Measurements from ENCODE around the gene CSNK1D.

Gene CSNK1D

GRCh38 chr17:82273327-82274133 is at the start of gene CSNK1D:
TSS of gene CSNK1D (minus strand) at chr17:82273700. CDS start at chr17:82273381, 319 bp downstream.
- Histone ChIP-seq H3K27me3 (ENCODE audit: control insufficient read depth, insufficient read depth, low read length) (0 out of 2 replicates have a peak, but pooled peaks cover 3% of the 10 kb centered on the region), H3K4me1 (ENCODE audit: control insufficient read depth, insufficient read depth, low read length) (peaks cover 34% of the 10 kb centered on the region), H3K9ac (ENCODE audit: low read length) (peak within 1 kb of the TSS; percentile 89), H3K27ac (ENCODE audit: low read depth, low read length) (peak within 1 kb of the TSS; percentile 100), H3K36me3 (ENCODE audit: control insufficient read depth, insufficient read depth, low read length) (peaks cover 29% of the 10 kb centered on the region), H3K9me3 (ENCODE audit: control insufficient read depth, insufficient read depth, low read depth, low read length) (no peaks in the 10 kb centered on the region), H3K4me3 (ENCODE audit: low read depth, low read length) (peak within 1 kb of the TSS; percentile 86)

- no peak overlapping the region for H3K4me3 ChIP-seq (ENCODE audit: low read depth, low read length)
- peaks cover 13% of the 10 kb centered on the region for H3K4me1 ChIP-seq (ENCODE audit: control insufficient read depth, insufficient read depth, low read length)
- H3K27ac ChIP-seq (ENCODE audit: low read depth, low read length), result no peak overlapping the region
- no peaks in the 10 kb centered on the region for H3K36me3 ChIP-seq (ENCODE audit: control insufficient read depth, insufficient read depth, low read length)
- no peak overlapping the region for H3K9ac ChIP-seq (ENCODE audit: low read length)
- peaks cover 13% of the 10 kb centered on the region; the same call in 1 of the 2 replicates for H3K9me3 ChIP-seq (ENCODE audit: control insufficient read depth, insufficient read depth, low read depth, low read length)
- H3K27me3 ChIP-seq (ENCODE audit: control insufficient read depth, insufficient read depth, low read length), result peaks cover 20% of the 10 kb centered on the region; the same call in 1 of the 2 replicates
Measured at GRCh38 chr17:82322526-82323453, 49.3 kb upstream of the CSNK1D start.

GRCh38 chr17:82321947-82322466 is 48.5 kb upstream of the CSNK1D start:
- H3K9me3 ChIP-seq (ENCODE audit: control insufficient read depth, insufficient read depth, low read depth, low read length), result peaks cover 13% of the 10 kb centered on the region; the same call in 1 of the 2 replicates
- peaks cover 13% of the 10 kb centered on the region for H3K4me1 ChIP-seq (ENCODE audit: control insufficient read depth, insufficient read depth, low read length)
- H3K36me3 ChIP-seq (ENCODE audit: control insufficient read depth, insufficient read depth, low read length), result no peaks in the 10 kb centered on the region
- H3K27ac ChIP-seq (ENCODE audit: low read depth, low read length), result no peak overlapping the region
- H3K27me3 ChIP-seq (ENCODE audit: control insufficient read depth, insufficient read depth, low read length), result peaks cover 13% of the 10 kb centered on the region; the same call in 1 of the 2 replicates
- H3K4me3 ChIP-seq (ENCODE audit: low read depth, low read length), result no peak overlapping the region
- H3K9ac ChIP-seq (ENCODE audit: low read length), result no peak overlapping the region

GRCh38 chr17:82320956-82321927 is 47.7 kb upstream of the CSNK1D start:
- Histone ChIP-seq H3K9me3 (ENCODE audit: control insufficient read depth, insufficient read depth, low read depth, low read length) (peaks cover 13% of the 10 kb centered on the region; the same call in 1 of the 2 replicates), H3K4me3 (ENCODE audit: low read depth, low read length) (peak overlapping the region; percentile 29; the same call in 1 of the 2 replicates), H3K27ac (ENCODE audit: low read depth, low read length) (no peak overlapping the region), H3K9ac (ENCODE audit: low read length) (no peak overlapping the region), H3K4me1 (ENCODE audit: control insufficient read depth, insufficient read depth, low read length) (peaks cover 10% of the 10 kb centered on the region), H3K36me3 (ENCODE audit: control insufficient read depth, insufficient read depth, low read length) (no peaks in the 10 kb centered on the region), H3K27me3 (ENCODE audit: control insufficient read depth, insufficient read depth, low read length) (peaks cover 8% of the 10 kb centered on the region; the same call in 1 of the 2 replicates)

- H3K9me3 ChIP-seq (ENCODE audit: control insufficient read depth, insufficient read depth, low read depth, low read length), result peaks cover 13% of the 10 kb centered on the region; the same call in 1 of the 2 replicates
- H3K27ac ChIP-seq (ENCODE audit: low read depth, low read length), result no peak overlapping the region
- no peak overlapping the region for H3K9ac ChIP-seq (ENCODE audit: low read length)
- peaks cover 8% of the 10 kb centered on the region; the same call in 1 of the 2 replicates for H3K27me3 ChIP-seq (ENCODE audit: control insufficient read depth, insufficient read depth, low read length)
- peaks cover 10% of the 10 kb centered on the region for H3K4me1 ChIP-seq (ENCODE audit: control insufficient read depth, insufficient read depth, low read length)
- H3K4me3 ChIP-seq (ENCODE audit: low read depth, low read length), result no peak overlapping the region
- no peaks in the 10 kb centered on the region for H3K36me3 ChIP-seq (ENCODE audit: control insufficient read depth, insufficient read depth, low read length)
Measured at GRCh38 chr17:82320140-82320840, 46.8 kb upstream of the CSNK1D start.

GRCh38 chr17:82319619-82320062 is 46.1 kb upstream of the CSNK1D start:
- Histone ChIP-seq H3K27ac (ENCODE audit: low read depth, low read length) (no peak overlapping the region), H3K9me3 (ENCODE audit: control insufficient read depth, insufficient read depth, low read depth, low read length) (peaks cover 13% of the 10 kb centered on the region; the same call in 1 of the 2 replicates), H3K36me3 (ENCODE audit: control insufficient read depth, insufficient read depth, low read length) (no peaks in the 10 kb centered on the region), H3K27me3 (ENCODE audit: control insufficient read depth, insufficient read depth, low read length) (peaks cover 8% of the 10 kb centered on the region; the same call in 1 of the 2 replicates), H3K9ac (ENCODE audit: low read length) (no peak overlapping the region), H3K4me3 (ENCODE audit: low read depth, low read length) (no peak overlapping the region), H3K4me1 (ENCODE audit: control insufficient read depth, insufficient read depth, low read length) (peaks cover 10% of the 10 kb centered on the region)

GRCh38 chr17:82318772-82319606 is 45.5 kb upstream of the CSNK1D start:
- Histone ChIP-seq H3K9me3 (ENCODE audit: control insufficient read depth, insufficient read depth, low read depth, low read length) (peaks cover 13% of the 10 kb centered on the region; the same call in 1 of the 2 replicates), H3K4me3 (ENCODE audit: low read depth, low read length) (no peak overlapping the region), H3K36me3 (ENCODE audit: control insufficient read depth, insufficient read depth, low read length) (no peaks in the 10 kb centered on the region), H3K9ac (ENCODE audit: low read length) (no peak overlapping the region), H3K27me3 (ENCODE audit: control insufficient read depth, insufficient read depth, low read length) (peaks cover 8% of the 10 kb centered on the region; the same call in 1 of the 2 replicates), H3K27ac (ENCODE audit: low read depth, low read length) (no peak overlapping the region), H3K4me1 (ENCODE audit: control insufficient read depth, insufficient read depth, low read length) (peaks cover 10% of the 10 kb centered on the region)

GRCh38 chr17:82318169-82318498 is 44.6 kb upstream of the CSNK1D start:
- Histone ChIP-seq H3K27ac (ENCODE audit: low read depth, low read length) (no peak overlapping the region), H3K9me3 (ENCODE audit: control insufficient read depth, insufficient read depth, low read depth, low read length) (peaks cover 13% of the 10 kb centered on the region; the same call in 1 of the 2 replicates), H3K36me3 (ENCODE audit: control insufficient read depth, insufficient read depth, low read length) (no peaks in the 10 kb centered on the region), H3K4me3 (ENCODE audit: low read depth, low read length) (no peak overlapping the region), H3K4me1 (ENCODE audit: control insufficient read depth, insufficient read depth, low read length) (peaks cover 10% of the 10 kb centered on the region), H3K9ac (ENCODE audit: low read length) (no peak overlapping the region), H3K27me3 (ENCODE audit: control insufficient read depth, insufficient read depth, low read length) (peaks cover 8% of the 10 kb centered on the region; the same call in 1 of the 2 replicates)
